ENCODE data around the gene NUDT2. TPM values are rescaled to one million over a fixed set of nuclear protein-coding genes. Genes with fewer than 3 reads are reported as not detected.

NUDT2 gene
- total and polyA plus RNA-seq, 2 of the 4 experiments (the other 2 are of a cell fraction), result 36.6 to 45.0 TPM

GRCh38 chr9:34291023-34291422, 38.3 kb upstream of the NUDT2 start:
- Histone ChIP-seq H3K4me2 (ENCODE audit: low read depth, low read length) (no peak overlapping the region), H4K8ac (ENCODE audit: low read depth in 2 of 2, low read length in 2 of 2) (no peak overlapping the region), H2AFZ (replicated peaks; ENCODE audit: low read length, poor library complexity) (no peak overlapping the region), H3K14ac (replicated peaks; ENCODE audit: low read depth, low read length) (no peak overlapping the region), H3K9me1 (ENCODE audit: insufficient read depth, low read length) (no peaks in the 10 kb centered on the region), H3K18ac (ENCODE audit: low read depth, low read length) (no peak overlapping the region), H2BK5ac (ENCODE audit: low read depth, low read length, poor library complexity, severe bottlenecking) (no peak overlapping the region), H3K56ac (ENCODE audit: extremely low read depth, insufficient read depth, low read length) (no peak overlapping the region), H4K5ac (ENCODE audit: low read depth, low read length) (no peak overlapping the region), H3K9ac (ENCODE audit: low read depth, low read length) (no peak overlapping the region), H3K79me1 (ENCODE audit: low read depth in 1 of 2, low read length in 2 of 2) (no peaks in the 10 kb centered on the region; a peak in 1 of 4 replicates), H4K91ac (ENCODE audit: insufficient read depth, low read depth, low read length) (no peak overlapping the region), H2BK20ac (ENCODE audit: low read depth, low read length) (no peak overlapping the region), H4K20me1 (ENCODE audit: insufficient read depth, low read length) (no peaks in the 10 kb centered on the region), H3K27ac (ENCODE audit: insufficient read depth, low read length) (no peak overlapping the region), H3K4me3 (ENCODE audit: insufficient read depth, low read depth, low read length) (no peak overlapping the region), H3K4ac (ENCODE audit: low read depth, low read length) (no peak overlapping the region), H3K36me3 (ENCODE audit: control insufficient read depth, insufficient read depth, low read length) (no peaks in the 10 kb centered on the region), H2AK5ac (ENCODE audit: low read depth, low read length) (no peak overlapping the region), H2BK15ac (ENCODE audit: low read depth, low read length) (no peak overlapping the region), H3K23ac (ENCODE audit: low read depth, low read length) (no peak overlapping the region), H2BK120ac (ENCODE audit: low read depth, low read length) (no peak overlapping the region), H3K4me1 (ENCODE audit: control insufficient read depth, insufficient read depth, low read length) (no peaks in the 10 kb centered on the region), H3K27me3 (ENCODE audit: control insufficient read depth, insufficient read depth, low read length) (no peaks in the 10 kb centered on the region), H3K9me3 (ENCODE audit: control insufficient read depth, insufficient read depth, low read length) (no peaks in the 10 kb centered on the region), H2AK9ac (replicated peaks; ENCODE audit: low read depth, low read length, poor library complexity) (no peak overlapping the region)
- CTCF ChIA-PET, result no interaction called here
- 100% methylated on average over 1 of the region's 2 CpGs; no CpG with 5 or more reads in 1 of the 2 experiments for WGBS, 2 experiments (ENCODE audit: extremely low coverage in 2 of 2, insufficient read length in 1 of 2)
- in situ Hi-C loops (cut with MboI; ENCODE audit: low sequenced_read_pairs), result no loop called here
- ATAC-seq (ENCODE audit: low read depth) (no peak), DNase-seq (no peak)
- dilution Hi-C loops (cut with HindIII; ENCODE audit: low sequenced_read_pairs, unreplicated experiment), result no loop called here
- no TSS peak for BruUV-seq (replicated peaks)
- intact Hi-C loops (cut with micrococcal nuclease), result no loop called here
- TF ChIP-seq NFE2L2 (IDR thresholded peaks at IDR 0.05; ENCODE audit: low read depth, low read length) (no peak), CEBPB (IDR thresholded peaks at IDR 0.05; ENCODE audit: low read depth, low read length) (no peak), CHD1 (IDR thresholded peaks at IDR 0.05; ENCODE audit: low read depth, low read length) (no peak), RCOR1 (IDR thresholded peaks at IDR 0.05; ENCODE audit: insufficient replicate concordance, low read length) (no peak), MAZ (IDR thresholded peaks at IDR 0.05; ENCODE audit: borderline replicate concordance, low read depth, low read length) (no peak), FOS (IDR thresholded peaks at IDR 0.05; ENCODE audit: low read depth, low read length) (no peak), RAD21 (IDR thresholded peaks at IDR 0.05; ENCODE audit: low read length) (no peak), BHLHE40 (IDR thresholded peaks at IDR 0.05; ENCODE audit: low read depth, low read length) (no peak)
- TF ChIP-seq, protein P1, sequence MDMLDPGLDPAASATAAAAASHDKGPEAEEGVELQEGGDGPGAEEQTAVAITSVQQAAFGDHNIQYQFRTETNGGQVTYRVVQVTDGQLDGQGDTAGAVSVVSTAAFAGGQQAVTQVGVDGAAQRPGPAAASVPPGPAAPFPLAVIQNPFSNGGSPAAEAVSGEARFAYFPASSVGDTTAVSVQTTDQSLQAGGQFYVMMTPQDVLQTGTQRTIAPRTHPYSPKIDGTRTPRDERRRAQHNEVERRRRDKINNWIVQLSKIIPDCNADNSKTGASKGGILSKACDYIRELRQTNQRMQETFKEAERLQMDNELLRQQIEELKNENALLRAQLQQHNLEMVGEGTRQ (IDR thresholded peaks at IDR 0.05; ENCODE audit: low read depth, low read length), result no peak
- TF ChIP-seq, protein P2, sequence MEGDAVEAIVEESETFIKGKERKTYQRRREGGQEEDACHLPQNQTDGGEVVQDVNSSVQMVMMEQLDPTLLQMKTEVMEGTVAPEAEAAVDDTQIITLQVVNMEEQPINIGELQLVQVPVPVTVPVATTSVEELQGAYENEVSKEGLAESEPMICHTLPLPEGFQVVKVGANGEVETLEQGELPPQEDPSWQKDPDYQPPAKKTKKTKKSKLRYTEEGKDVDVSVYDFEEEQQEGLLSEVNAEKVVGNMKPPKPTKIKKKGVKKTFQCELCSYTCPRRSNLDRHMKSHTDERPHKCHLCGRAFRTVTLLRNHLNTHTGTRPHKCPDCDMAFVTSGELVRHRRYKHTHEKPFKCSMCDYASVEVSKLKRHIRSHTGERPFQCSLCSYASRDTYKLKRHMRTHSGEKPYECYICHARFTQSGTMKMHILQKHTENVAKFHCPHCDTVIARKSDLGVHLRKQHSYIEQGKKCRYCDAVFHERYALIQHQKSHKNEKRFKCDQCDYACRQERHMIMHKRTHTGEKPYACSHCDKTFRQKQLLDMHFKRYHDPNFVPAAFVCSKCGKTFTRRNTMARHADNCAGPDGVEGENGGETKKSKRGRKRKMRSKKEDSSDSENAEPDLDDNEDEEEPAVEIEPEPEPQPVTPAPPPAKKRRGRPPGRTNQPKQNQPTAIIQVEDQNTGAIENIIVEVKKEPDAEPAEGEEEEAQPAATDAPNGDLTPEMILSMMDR (conservative IDR thresholded peaks at IDR 0.05; ENCODE audit: low read depth, low read length), result no peak
- TF ChIP-seq, protein P3, sequence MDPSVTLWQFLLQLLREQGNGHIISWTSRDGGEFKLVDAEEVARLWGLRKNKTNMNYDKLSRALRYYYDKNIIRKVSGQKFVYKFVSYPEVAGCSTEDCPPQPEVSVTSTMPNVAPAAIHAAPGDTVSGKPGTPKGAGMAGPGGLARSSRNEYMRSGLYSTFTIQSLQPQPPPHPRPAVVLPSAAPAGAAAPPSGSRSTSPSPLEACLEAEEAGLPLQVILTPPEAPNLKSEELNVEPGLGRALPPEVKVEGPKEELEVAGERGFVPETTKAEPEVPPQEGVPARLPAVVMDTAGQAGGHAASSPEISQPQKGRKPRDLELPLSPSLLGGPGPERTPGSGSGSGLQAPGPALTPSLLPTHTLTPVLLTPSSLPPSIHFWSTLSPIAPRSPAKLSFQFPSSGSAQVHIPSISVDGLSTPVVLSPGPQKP (IDR thresholded peaks at IDR 0.05; ENCODE audit: borderline replicate concordance, low read depth, low read length), result no peak
- POLR2A ChIA-PET (ENCODE audit: unreplicated experiment), result no interaction called here
